Hematopoietic multipotent progenitor cell treated with erythropoietin and hydrocortisone succinate and interleukin-3 and kit ligand, for 4 days (in vitro differentiated cells): ENCODE data around the gene TC2N.
"Not testable (repeated sequence)": the region's sequence is repeated elsewhere in the genome, so short reads cannot be mapped to it uniquely, and the experiment has no call there.

Source experiments
- DNase-seq: peaks from one replicate; pipeline ENCODE4 v3.0.0-alpha.2; 2015

TC2N gene

GRCh38 chr14:91866511-91867295 is 633 bp downstream of the TC2N start:
- DNase-seq, result no peak

GRCh38 chr14:91866061-91866460 is 1.3 kb downstream of the TC2N start:
- no peak for DNase-seq

GRCh38 chr14:91862417-91862816 is 4.9 kb downstream of the TC2N start:
- DNase-seq, result no peak

- no peak for DNase-seq
Measured at GRCh38 chr14:91861091-91861490, 6.2 kb downstream of the TC2N start.

- DNase-seq, result no peak
Measured at GRCh38 chr14:91860238-91860637, 7.1 kb downstream of the TC2N start.

- DNase-seq, result peak; percentile 86
Measured at GRCh38 chr14:91858536-91859275, 8.6 kb downstream of the TC2N start.

GRCh38 chr14:91857614-91858013 is 9.7 kb downstream of the TC2N start:
- DNase-seq, result no peak

GRCh38 chr14:91854327-91854934 is 12.9 kb downstream of the TC2N start:
- DNase-seq, result no peak

- DNase-seq, result no peak
Measured at GRCh38 chr14:91851563-91851962, 15.8 kb downstream of the TC2N start.

GRCh38 chr14:91848504-91849001 is 18.8 kb downstream of the TC2N start:
- DNase-seq, result no peak

- no peak for DNase-seq
Measured at GRCh38 chr14:91847693-91848092, 19.6 kb downstream of the TC2N start.

GRCh38 chr14:91845652-91846051 is 21.7 kb downstream of the TC2N start:
- DNase-seq, result no peak

- not testable (repeated sequence) for DNase-seq
Measured at GRCh38 chr14:91845056-91845455, 22.3 kb downstream of the TC2N start.

GRCh38 chr14:91844029-91844428 is 23.3 kb downstream of the TC2N start:
- no peak for DNase-seq

GRCh38 chr14:91843437-91843836 is 23.9 kb downstream of the TC2N start:
- no peak for DNase-seq

- DNase-seq, result no peak
Measured at GRCh38 chr14:91841065-91841464, 26.3 kb downstream of the TC2N start.

- no peak for DNase-seq
Measured at GRCh38 chr14:91839749-91840148, 27.6 kb downstream of the TC2N start.

- DNase-seq, result no peak
Measured at GRCh38 chr14:91837076-91837475, 30.3 kb downstream of the TC2N start.

GRCh38 chr14:91835920-91836843 is 31.2 kb downstream of the TC2N start:
- peak; percentile 91 for DNase-seq

GRCh38 chr14:91835197-91835919 is 32.0 kb downstream of the TC2N start:
- DNase-seq, result no peak

- no peak for DNase-seq
Measured at GRCh38 chr14:91834571-91834970, 32.8 kb downstream of the TC2N start.

- no peak for DNase-seq
Measured at GRCh38 chr14:91831337-91831736, 36.0 kb downstream of the TC2N start.
